A673 (cell line): ENCODE measurements around the gene HSF5.

ENCODE experiments used
- CTCF ChIP-seq: fragments of 300-800, 200-600 bp; sonication (generic); conservative IDR thresholded peaks from 2 replicates; pipeline ENCODE4 v1.5.1; 2017; ENCODE audit warnings: low read depth, mild to moderate bottlenecking, antibody characterized with exemption, low read length, moderate library complexity, mixed read lengths
- EZH2 ChIP-seq: fragments of 200-600 bp; sonication (generic); IDR thresholded peaks from 2 replicates; pipeline ENCODE4 v1.6.1; 2017; ENCODE audit warnings: borderline replicate concordance, low read depth, mild to moderate bottlenecking, mixed read lengths, antibody characterized with exemption, low read length; ENCODE audit not compliant: poor library complexity, severe bottlenecking

- TF ChIP-seq CTCF (no peak), EZH2 (no peak)
Observed at GRCh38 chr17:58398574-58399266, 89.5 kb downstream of the HSF5 start.
